RWPE1 (cell line): ENCODE measurements around the gene RIPK4.

Experiments used
- CTCF ChIA-PET: fragments of 350-600 bp; sonication (Branson Sonifier 250); formaldehyde crosslinking; extraction: SDS; loops from one replicate; lab custom pipeline; 2021; lab: Yijun Ruan, JAX
- POLR2A ChIA-PET: fragments of 400-600 bp; formaldehyde crosslinking; extraction: SDS; loops from one replicate; lab custom pipeline; 2020; ENCODE audit warnings: antibody characterized with exemption; ENCODE audit not compliant: low non-redundant PET; lab: Yijun Ruan, JAX
- DNase-seq: peaks from one replicate; pipeline ENCODE4 v3.0.0; 2012; ENCODE audit warnings: low spot score
- H3K27ac ChIP-seq: fragments of 450-650 bp; 2 replicates; pipeline ENCODE4 v1.5.1; 2017
- TF ChIP-seq, protein P1 (sequence below): fragments of 450-650 bp; conservative IDR thresholded peaks from 2 replicates; pipeline ENCODE4 v1.5.1; 2017; ENCODE audit warnings: low read depth, mild to moderate bottlenecking

RIPK4 gene

DNA sequence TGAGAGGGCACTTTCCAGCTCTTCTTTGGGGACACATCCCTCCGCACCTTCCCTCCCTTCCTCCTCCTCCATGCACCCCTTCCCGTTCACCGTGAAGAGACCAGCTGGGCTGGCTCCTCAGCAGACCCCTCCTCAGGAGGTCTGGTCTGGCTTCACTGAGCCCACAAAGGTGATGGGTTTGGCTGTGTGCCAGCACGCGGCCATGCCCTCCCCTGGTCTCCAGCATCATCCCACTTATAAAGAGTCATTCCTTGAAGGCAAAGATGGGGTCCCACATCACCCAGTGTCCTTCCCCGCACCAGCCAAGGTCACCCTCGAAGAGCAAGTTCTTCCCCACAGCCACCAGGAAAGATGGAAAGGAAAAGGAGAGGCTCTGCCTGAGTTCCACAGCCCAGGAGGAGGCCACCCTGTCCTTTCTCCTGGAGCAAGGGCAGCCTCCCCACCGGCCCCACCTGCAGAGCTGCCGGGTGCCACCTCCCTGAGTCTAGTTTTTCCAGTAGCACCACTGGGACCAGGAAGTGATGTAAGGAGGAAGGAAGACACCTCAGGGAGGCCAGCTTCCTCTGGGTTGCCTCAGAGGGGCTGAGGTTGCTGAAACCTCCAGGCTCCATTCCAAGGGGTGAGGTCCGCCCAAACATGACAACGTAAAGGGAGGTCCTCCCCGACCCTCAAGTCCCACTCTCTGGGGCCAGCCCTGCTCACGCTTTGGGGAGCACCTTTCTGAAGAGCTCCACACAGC is 32.7 kb downstream of the RIPK4 start:
- peak overlapping the region; percentile 25; the same call in 1 of the 2 replicates for H3K27ac ChIP-seq
- TF ChIP-seq, protein P1, sequence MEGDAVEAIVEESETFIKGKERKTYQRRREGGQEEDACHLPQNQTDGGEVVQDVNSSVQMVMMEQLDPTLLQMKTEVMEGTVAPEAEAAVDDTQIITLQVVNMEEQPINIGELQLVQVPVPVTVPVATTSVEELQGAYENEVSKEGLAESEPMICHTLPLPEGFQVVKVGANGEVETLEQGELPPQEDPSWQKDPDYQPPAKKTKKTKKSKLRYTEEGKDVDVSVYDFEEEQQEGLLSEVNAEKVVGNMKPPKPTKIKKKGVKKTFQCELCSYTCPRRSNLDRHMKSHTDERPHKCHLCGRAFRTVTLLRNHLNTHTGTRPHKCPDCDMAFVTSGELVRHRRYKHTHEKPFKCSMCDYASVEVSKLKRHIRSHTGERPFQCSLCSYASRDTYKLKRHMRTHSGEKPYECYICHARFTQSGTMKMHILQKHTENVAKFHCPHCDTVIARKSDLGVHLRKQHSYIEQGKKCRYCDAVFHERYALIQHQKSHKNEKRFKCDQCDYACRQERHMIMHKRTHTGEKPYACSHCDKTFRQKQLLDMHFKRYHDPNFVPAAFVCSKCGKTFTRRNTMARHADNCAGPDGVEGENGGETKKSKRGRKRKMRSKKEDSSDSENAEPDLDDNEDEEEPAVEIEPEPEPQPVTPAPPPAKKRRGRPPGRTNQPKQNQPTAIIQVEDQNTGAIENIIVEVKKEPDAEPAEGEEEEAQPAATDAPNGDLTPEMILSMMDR: no peak
- CTCF ChIA-PET: no interaction called here
- POLR2A ChIA-PET: no interaction called here
- DNase-seq: no peak

DNA sequence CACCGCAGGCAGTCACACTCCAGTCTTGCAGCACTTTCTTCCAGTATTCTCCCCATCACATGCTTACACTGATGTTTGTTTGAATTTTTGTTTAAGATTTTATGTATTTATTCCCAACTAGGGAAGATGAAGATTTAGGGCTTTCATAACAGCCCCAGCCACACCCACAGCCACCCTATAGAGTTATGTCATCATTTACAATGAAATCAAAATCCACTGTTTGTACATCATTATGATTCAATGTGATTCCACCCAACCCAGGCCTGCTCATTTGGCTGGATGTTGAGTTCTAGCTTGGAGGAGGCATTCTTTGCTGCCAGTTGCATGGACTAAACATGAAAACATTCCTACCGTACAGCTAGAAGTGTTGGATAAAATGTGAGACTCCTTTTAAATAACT is 35.8 kb downstream of the RIPK4 start:
- POLR2A ChIA-PET: no interaction called here
- DNase-seq: no peak
- TF ChIP-seq, protein P1: no peak
- H3K27ac ChIP-seq: no peak overlapping the region
- CTCF ChIA-PET: no interaction called here

DNA sequence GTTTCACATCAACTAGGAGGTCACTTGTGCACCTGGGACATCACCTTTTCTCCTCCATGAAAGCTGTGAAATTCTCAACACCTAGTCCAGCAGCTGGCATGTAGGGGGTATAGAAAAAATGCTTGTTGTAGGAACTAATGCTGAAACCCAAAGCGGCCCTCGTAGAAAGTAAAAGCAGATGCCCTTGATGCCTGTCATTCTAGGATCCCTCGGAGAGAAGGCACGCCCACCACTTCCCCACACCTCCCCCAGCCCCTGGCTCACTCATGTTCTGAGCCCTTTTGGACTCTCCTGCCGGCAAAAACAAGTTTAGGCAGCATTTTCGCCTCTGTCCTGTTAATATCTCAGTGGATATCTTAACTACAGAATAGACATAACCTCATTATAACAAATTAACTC is 36.5 kb downstream of the RIPK4 start:
- H3K27ac ChIP-seq: peak overlapping the region; percentile 58
- no peak for DNase-seq
- CTCF ChIA-PET: no interaction called here
- POLR2A ChIA-PET: no interaction called here
- TF ChIP-seq, protein P1: no peak

DNA sequence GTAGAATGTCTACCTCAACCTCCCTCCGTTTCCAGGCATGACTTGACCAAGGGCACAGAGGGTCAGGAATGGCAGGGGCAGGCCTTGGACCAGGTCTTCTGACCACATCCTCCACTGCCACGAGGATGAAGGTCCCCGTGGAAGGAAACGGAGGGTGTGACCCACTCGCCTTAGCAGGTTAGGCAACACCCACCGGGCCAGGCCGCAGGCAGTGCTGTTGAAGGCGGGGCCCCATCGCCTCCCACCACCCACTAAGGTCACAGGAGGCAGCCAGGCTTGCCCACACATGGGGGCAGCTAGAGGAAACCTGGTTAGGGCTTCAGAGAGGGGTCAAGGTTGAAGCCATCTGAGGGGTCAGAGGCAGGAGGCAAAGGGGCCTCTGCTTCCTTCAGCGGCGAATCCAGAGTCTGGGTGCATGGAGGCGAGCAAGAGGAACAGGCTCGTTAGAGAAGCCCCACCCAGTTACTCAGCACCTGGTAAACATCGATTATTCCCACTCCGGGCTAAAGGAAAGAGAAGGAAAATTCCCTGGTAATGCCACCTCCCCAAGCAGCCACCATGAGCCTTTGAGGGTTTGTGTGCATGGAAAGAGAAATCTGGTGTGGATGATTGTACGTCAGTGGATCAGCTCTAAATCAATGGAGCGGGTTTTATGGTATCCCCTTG is 37.0 kb downstream of the RIPK4 start:
- no peak for DNase-seq
- ChIA-PET CTCF (interaction anchor here (1.2 kb wide), 1 partner anchor 15 kb away, joined by 3 read pairs; no protein-coding TSS in a partner anchor), POLR2A (no interaction called here)
- H3K27ac ChIP-seq: peak overlapping the region; percentile 58
- TF ChIP-seq, protein P1: no peak

DNA sequence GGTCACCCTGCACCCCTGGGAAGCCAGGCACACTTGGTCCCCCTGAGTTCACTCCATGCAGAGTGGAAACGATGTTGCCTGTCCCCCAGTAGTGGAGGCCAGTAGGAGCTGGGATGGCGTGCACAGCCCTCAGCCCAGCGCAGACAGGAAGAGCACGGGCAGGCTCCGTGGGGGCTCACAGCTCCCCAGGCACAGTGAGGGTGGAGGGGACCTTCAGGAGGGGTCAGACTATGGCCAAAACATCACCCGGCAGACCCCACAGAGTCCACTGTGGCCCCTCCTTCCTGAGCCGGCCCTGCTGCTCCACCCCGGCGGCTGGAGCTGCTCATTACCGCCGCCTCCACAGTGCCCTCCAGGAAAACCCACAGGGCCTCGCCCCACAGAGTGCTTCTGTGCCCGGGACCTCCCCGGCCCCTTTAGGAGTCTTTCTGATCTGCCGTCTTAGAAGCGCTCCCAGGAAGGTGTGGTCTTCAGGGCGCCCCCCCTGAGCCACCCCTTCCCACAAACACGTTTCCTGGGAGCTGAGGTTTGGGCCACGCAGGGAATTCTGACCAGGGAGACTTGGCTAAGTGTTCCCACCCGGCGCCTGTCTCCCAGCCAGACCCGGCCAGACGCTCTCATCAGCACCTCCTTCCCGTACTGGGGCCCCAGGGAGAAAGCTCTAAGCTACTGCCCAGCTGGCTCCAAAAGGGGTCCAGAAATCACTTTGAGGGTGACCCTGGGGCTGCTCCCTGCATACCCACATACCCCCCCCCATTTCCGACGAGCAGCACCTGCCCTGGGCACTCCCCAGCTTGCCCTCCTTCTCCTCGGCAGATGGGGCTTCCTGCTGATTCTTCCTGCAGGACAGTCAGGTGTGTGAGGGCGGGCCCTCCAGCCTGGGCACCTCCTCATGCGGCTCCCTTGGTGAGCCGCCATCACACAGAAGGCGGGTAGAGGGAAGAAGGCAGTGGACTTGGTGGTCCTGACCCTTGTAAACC is 38.8 kb downstream of the RIPK4 start:
- CTCF ChIA-PET: interaction anchor here (0.6 to 1.4 kb wide), 5 partner anchors 17 to 115 kb away, joined by 3 to 7 read pairs (median 5); no protein-coding TSS in a partner anchor
- peak overlapping the region; percentile 97 for H3K27ac ChIP-seq
- no peak for DNase-seq
- POLR2A ChIA-PET: no interaction called here
- TF ChIP-seq, protein P1: no peak
